ENCODE results near the gene CHRDL2.

The CHRDL2 gene

GRCh38 chr11:74678591-74679512 lies 52.4 kb downstream of the CHRDL2 start:
- Histone ChIP-seq H3K79me2 (ENCODE audit: insufficient read depth, low read length) (no peaks in the 10 kb centered on the region), H3K9ac (ENCODE audit: low read length) (no peak overlapping the region), H2AFZ (ENCODE audit: low read length) (no peak overlapping the region), H3K9me3 (ENCODE audit: low read length) (no peaks in the 10 kb centered on the region), H3F3A (ENCODE audit: insufficient read depth, low read length) (no peaks in the 10 kb centered on the region), H3K27ac (ENCODE audit: low read depth, low read length, poor library complexity, severe bottlenecking) (no peak overlapping the region), H3K4me2 (ENCODE audit: low read length) (no peak overlapping the region), H3K36me3 (ENCODE audit: insufficient read depth, low read length) (no peaks in the 10 kb centered on the region), H4K20me1 (ENCODE audit: insufficient read depth, low read length) (no peaks in the 10 kb centered on the region), H3K27me3 (ENCODE audit: insufficient read depth, low read length) (peaks cover 14% of the 10 kb centered on the region; the same call in 1 of the 2 replicates), H3K4me1 (ENCODE audit: insufficient read depth, low read length, severe bottlenecking) (no peaks in the 10 kb centered on the region), H3K9me2 (ENCODE audit: low read depth, low read length) (no peaks in the 10 kb centered on the region), H3K4me3 (ENCODE audit: low read depth, low read length, poor library complexity, severe bottlenecking) (no peak overlapping the region)
- TF ChIP-seq EZH2 (IDR thresholded peaks at IDR 0.05; ENCODE audit: borderline replicate concordance, low read length): no peak
- TF ChIP-seq, protein P1, sequence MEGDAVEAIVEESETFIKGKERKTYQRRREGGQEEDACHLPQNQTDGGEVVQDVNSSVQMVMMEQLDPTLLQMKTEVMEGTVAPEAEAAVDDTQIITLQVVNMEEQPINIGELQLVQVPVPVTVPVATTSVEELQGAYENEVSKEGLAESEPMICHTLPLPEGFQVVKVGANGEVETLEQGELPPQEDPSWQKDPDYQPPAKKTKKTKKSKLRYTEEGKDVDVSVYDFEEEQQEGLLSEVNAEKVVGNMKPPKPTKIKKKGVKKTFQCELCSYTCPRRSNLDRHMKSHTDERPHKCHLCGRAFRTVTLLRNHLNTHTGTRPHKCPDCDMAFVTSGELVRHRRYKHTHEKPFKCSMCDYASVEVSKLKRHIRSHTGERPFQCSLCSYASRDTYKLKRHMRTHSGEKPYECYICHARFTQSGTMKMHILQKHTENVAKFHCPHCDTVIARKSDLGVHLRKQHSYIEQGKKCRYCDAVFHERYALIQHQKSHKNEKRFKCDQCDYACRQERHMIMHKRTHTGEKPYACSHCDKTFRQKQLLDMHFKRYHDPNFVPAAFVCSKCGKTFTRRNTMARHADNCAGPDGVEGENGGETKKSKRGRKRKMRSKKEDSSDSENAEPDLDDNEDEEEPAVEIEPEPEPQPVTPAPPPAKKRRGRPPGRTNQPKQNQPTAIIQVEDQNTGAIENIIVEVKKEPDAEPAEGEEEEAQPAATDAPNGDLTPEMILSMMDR (IDR thresholded peaks at IDR 0.05; ENCODE audit: low read length): no peak

DNA sequence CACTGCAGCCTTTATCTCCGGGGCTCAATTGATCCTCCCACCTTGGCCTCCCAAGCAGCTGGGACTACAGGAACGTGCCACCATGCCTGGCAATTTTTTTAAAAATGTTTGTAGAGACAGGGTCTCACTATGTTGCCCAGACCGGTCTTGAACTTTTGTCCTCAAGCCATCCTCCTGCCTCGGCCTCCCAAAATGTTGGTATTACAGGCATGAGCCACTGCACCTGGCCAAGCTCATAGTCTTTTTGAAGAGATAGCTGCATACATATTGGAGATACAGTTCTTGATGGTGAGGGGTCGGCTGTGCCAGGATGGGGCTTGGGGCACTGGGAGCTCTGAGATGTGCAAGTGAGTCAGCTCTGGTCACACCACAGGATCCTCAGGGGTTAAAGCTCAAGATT lies 53.2 kb downstream of the CHRDL2 start:
- Histone ChIP-seq H3K4me3 (ENCODE audit: low read depth, low read length, poor library complexity, severe bottlenecking) (no peak overlapping the region), H2AFZ (ENCODE audit: low read length) (no peak overlapping the region), H3K9me2 (ENCODE audit: low read depth, low read length) (no peaks in the 10 kb centered on the region), H3K36me3 (ENCODE audit: insufficient read depth, low read length) (no peaks in the 10 kb centered on the region), H3F3A (ENCODE audit: insufficient read depth, low read length) (no peaks in the 10 kb centered on the region), H3K4me2 (ENCODE audit: low read length) (no peak overlapping the region), H3K79me2 (ENCODE audit: insufficient read depth, low read length) (no peaks in the 10 kb centered on the region), H4K20me1 (ENCODE audit: insufficient read depth, low read length) (no peaks in the 10 kb centered on the region), H3K9me3 (ENCODE audit: low read length) (no peaks in the 10 kb centered on the region), H3K27me3 (ENCODE audit: insufficient read depth, low read length) (peaks cover 14% of the 10 kb centered on the region; the same call in 1 of the 2 replicates), H3K27ac (ENCODE audit: low read depth, low read length, poor library complexity, severe bottlenecking) (no peak overlapping the region), H3K9ac (ENCODE audit: low read length) (no peak overlapping the region), H3K4me1 (ENCODE audit: insufficient read depth, low read length, severe bottlenecking) (no peaks in the 10 kb centered on the region)
- TF ChIP-seq, protein P1 (IDR thresholded peaks at IDR 0.05; ENCODE audit: low read length): no peak
- no peak for TF ChIP-seq EZH2 (IDR thresholded peaks at IDR 0.05; ENCODE audit: borderline replicate concordance, low read length)

DNA sequence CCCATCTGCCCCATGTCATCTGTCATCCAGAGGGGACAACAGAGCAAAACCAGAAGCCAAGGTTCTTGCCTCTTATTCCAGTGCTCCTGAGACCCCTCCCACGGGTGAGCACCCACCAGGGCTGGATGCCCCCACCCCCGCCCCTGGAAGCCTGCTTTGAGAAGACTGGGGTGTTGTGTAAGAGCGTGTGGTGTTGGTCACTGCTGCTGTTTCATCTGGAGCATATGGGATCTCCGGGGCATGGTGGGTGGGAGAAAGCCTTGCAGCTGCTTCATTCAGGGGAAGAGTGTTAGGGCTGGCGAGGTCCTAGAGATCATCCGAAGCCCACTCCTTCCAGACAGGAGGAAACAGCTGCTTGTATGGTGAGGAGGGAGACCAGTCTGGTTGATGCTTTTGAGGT lies 54.1 kb downstream of the CHRDL2 start:
- H4K20me1 ChIP-seq (ENCODE audit: insufficient read depth, low read length): no peaks in the 10 kb centered on the region
- no peaks in the 10 kb centered on the region for H3K79me2 ChIP-seq (ENCODE audit: insufficient read depth, low read length)
- H3K9ac ChIP-seq (ENCODE audit: low read length): no peak overlapping the region
- no peaks in the 10 kb centered on the region for H3K9me2 ChIP-seq (ENCODE audit: low read depth, low read length)
- H3K27ac ChIP-seq (ENCODE audit: low read depth, low read length, poor library complexity, severe bottlenecking): no peak overlapping the region
- peaks cover 14% of the 10 kb centered on the region; the same call in 1 of the 2 replicates for H3K27me3 ChIP-seq (ENCODE audit: insufficient read depth, low read length)
- no peaks in the 10 kb centered on the region for H3K9me3 ChIP-seq (ENCODE audit: low read length)
- H3K4me3 ChIP-seq (ENCODE audit: low read depth, low read length, poor library complexity, severe bottlenecking): no peak overlapping the region
- no peaks in the 10 kb centered on the region for H3K4me1 ChIP-seq (ENCODE audit: insufficient read depth, low read length, severe bottlenecking)
- no peaks in the 10 kb centered on the region for H3K36me3 ChIP-seq (ENCODE audit: insufficient read depth, low read length)
- no peak overlapping the region for H3K4me2 ChIP-seq (ENCODE audit: low read length)
- H3F3A ChIP-seq (ENCODE audit: insufficient read depth, low read length): no peaks in the 10 kb centered on the region
- TF ChIP-seq EZH2 (IDR thresholded peaks at IDR 0.05; ENCODE audit: borderline replicate concordance, low read length): no peak
- TF ChIP-seq, protein P1 (IDR thresholded peaks at IDR 0.05; ENCODE audit: low read length): no peak
- no peak overlapping the region for H2AFZ ChIP-seq (ENCODE audit: low read length)

Data from OCI-LY1 (cell line).